ENCODE measurements around the gene GGT6.

Gene GGT6

DNA sequence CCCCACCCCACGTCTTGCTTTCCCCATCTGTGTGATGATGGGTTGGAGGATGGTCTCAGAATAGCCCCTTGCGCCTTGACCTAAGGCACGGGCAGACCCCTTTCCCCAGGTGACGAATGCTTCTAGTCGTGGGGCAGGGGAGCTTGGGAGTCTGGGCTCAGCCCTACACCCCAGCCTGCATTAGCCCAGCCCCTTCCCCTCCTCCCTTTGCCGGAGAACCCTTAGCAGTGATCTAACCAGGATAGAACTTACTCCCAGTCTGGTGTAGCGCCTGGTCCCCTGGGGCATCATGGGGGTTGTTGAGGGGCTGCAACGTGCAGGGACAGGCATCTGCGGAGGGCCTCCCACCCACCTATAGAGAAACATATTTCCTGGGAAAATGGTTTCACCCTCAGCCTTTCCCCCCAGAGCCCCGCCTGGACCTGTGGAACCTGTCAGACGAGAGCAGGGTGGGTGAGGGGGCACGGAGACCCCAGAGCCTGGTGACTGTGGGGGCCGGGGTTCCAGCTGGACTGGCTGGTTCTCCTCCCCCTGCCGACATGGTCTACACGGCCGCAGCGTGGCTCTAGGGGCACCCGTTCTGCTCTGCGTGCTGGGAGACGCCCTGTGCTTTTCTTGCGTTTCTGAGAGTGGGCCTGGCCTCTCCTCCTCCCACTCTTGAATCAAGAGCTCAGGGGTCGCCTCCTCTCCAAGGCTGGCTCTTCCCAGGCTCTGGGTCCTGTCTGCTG is 28.7 kb upstream of the GGT6 start:
- Histone ChIP-seq H3K36me3 (ENCODE audit: insufficient read depth, low read length) (no peaks in the 10 kb centered on the region), H3K27me3 (ENCODE audit: insufficient read depth, low read length, poor library complexity, severe bottlenecking) (no peaks in the 10 kb centered on the region), H3K4me1 (ENCODE audit: insufficient read depth, low read length, poor library complexity, severe bottlenecking) (no peaks in the 10 kb centered on the region), H3K9ac (ENCODE audit: low read depth, low read length, poor library complexity, severe bottlenecking) (no peak overlapping the region), H3F3A (ENCODE audit: low read depth) (no peaks in the 10 kb centered on the region), H3K4me2 (ENCODE audit: low read depth, low read length, poor library complexity, severe bottlenecking) (no peak overlapping the region), H3K9me2 (replicated peaks; ENCODE audit: low read depth, low read length) (no peaks in the 10 kb centered on the region), H4K20me1 (ENCODE audit: insufficient read depth, low read length, poor library complexity, severe bottlenecking) (no peaks in the 10 kb centered on the region), H2AFZ (ENCODE audit: low read length) (no peak overlapping the region), H3K79me2 (ENCODE audit: insufficient read depth, low read length) (no peaks in the 10 kb centered on the region), H3K9me3 (ENCODE audit: insufficient read depth, low read depth, low read length) (no peaks in the 10 kb centered on the region), H3K4me3 (ENCODE audit: low read length, poor library complexity, severe bottlenecking) (no peak overlapping the region)
- no peak for TF ChIP-seq EZH2phosphoT487 (IDR thresholded peaks at IDR 0.05; ENCODE audit: borderline replicate concordance)
- TF ChIP-seq, protein P1, sequence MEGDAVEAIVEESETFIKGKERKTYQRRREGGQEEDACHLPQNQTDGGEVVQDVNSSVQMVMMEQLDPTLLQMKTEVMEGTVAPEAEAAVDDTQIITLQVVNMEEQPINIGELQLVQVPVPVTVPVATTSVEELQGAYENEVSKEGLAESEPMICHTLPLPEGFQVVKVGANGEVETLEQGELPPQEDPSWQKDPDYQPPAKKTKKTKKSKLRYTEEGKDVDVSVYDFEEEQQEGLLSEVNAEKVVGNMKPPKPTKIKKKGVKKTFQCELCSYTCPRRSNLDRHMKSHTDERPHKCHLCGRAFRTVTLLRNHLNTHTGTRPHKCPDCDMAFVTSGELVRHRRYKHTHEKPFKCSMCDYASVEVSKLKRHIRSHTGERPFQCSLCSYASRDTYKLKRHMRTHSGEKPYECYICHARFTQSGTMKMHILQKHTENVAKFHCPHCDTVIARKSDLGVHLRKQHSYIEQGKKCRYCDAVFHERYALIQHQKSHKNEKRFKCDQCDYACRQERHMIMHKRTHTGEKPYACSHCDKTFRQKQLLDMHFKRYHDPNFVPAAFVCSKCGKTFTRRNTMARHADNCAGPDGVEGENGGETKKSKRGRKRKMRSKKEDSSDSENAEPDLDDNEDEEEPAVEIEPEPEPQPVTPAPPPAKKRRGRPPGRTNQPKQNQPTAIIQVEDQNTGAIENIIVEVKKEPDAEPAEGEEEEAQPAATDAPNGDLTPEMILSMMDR (conservative IDR thresholded peaks at IDR 0.05; ENCODE audit: low read length) = no peak

DNA sequence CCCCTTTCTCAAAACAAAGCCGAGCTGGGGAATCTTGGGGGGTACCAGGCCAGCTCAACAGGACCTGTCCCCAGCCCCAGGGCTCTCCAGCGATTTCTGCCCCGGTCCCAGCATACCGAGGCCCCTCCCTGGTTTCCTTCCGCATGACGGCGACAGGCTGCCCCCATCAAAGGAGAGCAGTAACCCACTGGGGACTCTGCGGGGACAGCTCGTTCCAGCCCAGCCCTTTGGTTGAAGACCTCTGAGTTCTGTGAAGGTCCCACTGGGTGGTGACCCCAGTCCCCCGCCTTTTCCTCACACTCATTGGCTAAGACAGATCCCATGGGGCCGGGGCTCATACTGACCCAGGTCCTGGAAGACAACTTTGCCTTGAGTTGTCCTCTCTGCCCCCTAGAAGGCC is 28.0 kb upstream of the GGT6 start:
- Histone ChIP-seq H3K4me1 (ENCODE audit: insufficient read depth, low read length, poor library complexity, severe bottlenecking) (no peaks in the 10 kb centered on the region), H4K20me1 (ENCODE audit: insufficient read depth, low read length, poor library complexity, severe bottlenecking) (no peaks in the 10 kb centered on the region), H3K27me3 (ENCODE audit: insufficient read depth, low read length, poor library complexity, severe bottlenecking) (no peaks in the 10 kb centered on the region), H3K36me3 (ENCODE audit: insufficient read depth, low read length) (no peaks in the 10 kb centered on the region), H3K4me3 (ENCODE audit: low read length, poor library complexity, severe bottlenecking) (no peak overlapping the region), H3K79me2 (ENCODE audit: insufficient read depth, low read length) (no peaks in the 10 kb centered on the region), H3F3A (ENCODE audit: low read depth) (no peaks in the 10 kb centered on the region), H2AFZ (ENCODE audit: low read length) (no peak overlapping the region), H3K9me3 (ENCODE audit: insufficient read depth, low read depth, low read length) (no peaks in the 10 kb centered on the region), H3K9ac (ENCODE audit: low read depth, low read length, poor library complexity, severe bottlenecking) (no peak overlapping the region), H3K4me2 (ENCODE audit: low read depth, low read length, poor library complexity, severe bottlenecking) (no peak overlapping the region), H3K9me2 (replicated peaks; ENCODE audit: low read depth, low read length) (no peaks in the 10 kb centered on the region)
- TF ChIP-seq EZH2phosphoT487 (IDR thresholded peaks at IDR 0.05; ENCODE audit: borderline replicate concordance) = no peak
- TF ChIP-seq, protein P1 (conservative IDR thresholded peaks at IDR 0.05; ENCODE audit: low read length) = no peak

DNA sequence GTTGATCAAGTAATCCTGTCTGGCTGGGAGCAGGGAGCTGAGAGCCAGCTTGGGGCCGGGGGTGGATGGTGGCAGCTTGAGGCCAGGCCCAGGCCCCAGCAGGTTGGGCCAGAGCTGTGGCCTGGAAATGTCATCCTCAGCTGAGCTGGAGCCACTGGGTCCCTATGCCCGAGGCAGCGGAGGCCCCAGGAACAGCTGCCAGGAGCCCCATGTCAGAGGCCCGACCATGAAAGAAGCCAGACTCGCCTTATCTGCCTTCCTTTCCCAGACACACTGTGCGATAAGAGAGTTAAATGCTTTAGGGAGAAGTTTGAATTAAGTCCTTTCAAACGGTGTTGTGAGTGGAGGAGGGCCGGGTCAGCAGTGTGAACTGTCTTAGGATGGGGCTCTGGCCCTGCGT is 27.4 kb upstream of the GGT6 start:
- Histone ChIP-seq H3K36me3 (ENCODE audit: insufficient read depth, low read length) (no peaks in the 10 kb centered on the region), H3K9me2 (replicated peaks; ENCODE audit: low read depth, low read length) (no peaks in the 10 kb centered on the region), H3K4me2 (ENCODE audit: low read depth, low read length, poor library complexity, severe bottlenecking) (no peak overlapping the region), H4K20me1 (ENCODE audit: insufficient read depth, low read length, poor library complexity, severe bottlenecking) (no peaks in the 10 kb centered on the region), H3K79me2 (ENCODE audit: insufficient read depth, low read length) (no peaks in the 10 kb centered on the region), H3K4me3 (ENCODE audit: low read length, poor library complexity, severe bottlenecking) (no peak overlapping the region), H3K27me3 (ENCODE audit: insufficient read depth, low read length, poor library complexity, severe bottlenecking) (no peaks in the 10 kb centered on the region), H3K9me3 (ENCODE audit: insufficient read depth, low read depth, low read length) (no peaks in the 10 kb centered on the region), H2AFZ (ENCODE audit: low read length) (no peak overlapping the region), H3K9ac (ENCODE audit: low read depth, low read length, poor library complexity, severe bottlenecking) (no peak overlapping the region), H3F3A (ENCODE audit: low read depth) (no peaks in the 10 kb centered on the region), H3K4me1 (ENCODE audit: insufficient read depth, low read length, poor library complexity, severe bottlenecking) (no peaks in the 10 kb centered on the region)
- TF ChIP-seq EZH2phosphoT487 (IDR thresholded peaks at IDR 0.05; ENCODE audit: borderline replicate concordance) = no peak
- TF ChIP-seq, protein P1 (conservative IDR thresholded peaks at IDR 0.05; ENCODE audit: low read length) = no peak
